Frontal cortex (tissue), 4 donors: Measurements from ENCODE around the gene FGGY. TPM values are rescaled to one million over a fixed set of nuclear protein-coding genes. Genes with fewer than 3 reads are reported as not detected.

Experiments used
- DNase-seq, 2 donors: peaks; one replicate each; pipeline ENCODE4 v3.0.0; 2012; ENCODE audit warnings: low spot score in 2 of 2
- FAIRE-seq: peaks from 2 replicates; lab custom pipeline; 2012; peaks lifted over from hg19 to GRCh38; lab: Jason Lieb, UNC
- small RNA-seq: library from RNA; depleted of rRNA; stranded (forward); fragments of <200 nt; gene quantifications from one replicate; pipeline ENCODE3, GENCODE V24; 2014
- total RNA-seq: library from RNA; depleted of rRNA; stranded (reverse); fragments of >200 nt; gene quantifications from one replicate; pipeline ENCODE4 v1.2.3, GENCODE V29; 2014
- donor health status: control.
- donor health status: control.
- donor health status: control.

The FGGY gene
- total RNA-seq, 1 donor from 2014 or later, result 27.3 TPM

- no peak for FAIRE-seq
- no peak for DNase-seq
Observed at GRCh38 chr1:59805554-59805953, 508.7 kb downstream of the FGGY start.

Small RNA genes within 50 kb of the gene (small RNA-seq; reads per million reads assigned to genes)
- gene MIR4711, result not detected
